GM12878 (cell line): ENCODE measurements around the gene ZDHHC14.

Experiments
- GATAD2B ChIP-seq: fragments of 450-650 bp; conservative IDR thresholded peaks from 2 replicates; pipeline ENCODE4 v1.6.1; 2017; ENCODE audit warnings: low read depth, mild to moderate bottlenecking, moderate library complexity
- MAX ChIP-seq: IDR thresholded peaks from 2 replicates; pipeline ENCODE4 v1.6.1; 2012; ENCODE audit warnings: low read depth, low read length, improper control_type of control experiment
- YY1 ChIP-seq: IDR thresholded peaks from 2 replicates; pipeline ENCODE4 v1.6.1; 2011; ENCODE audit warnings: low read depth, mild to moderate bottlenecking, low read length

- TF ChIP-seq GATAD2B (no peak), YY1 (no peak), MAX (no peak)
These were observed 53.5 kb downstream of the ZDHHC14 start for GRCh38 chr6:157434349-157435033.
